DND-41 (cell line): Measurements from ENCODE around the gene TMTC1.
"Not testable (repeated sequence)": the region's sequence is repeated elsewhere in the genome, so short reads cannot be mapped to it uniquely, and the experiment has no call there.

Source experiments
- ATAC-seq: fragments of 200-7000 bp; cut with Tn5 transposase; 3 replicates; pipeline ENCODE4 v1.9.1; 2021; ENCODE audit warnings: low read depth; ENCODE audit not compliant: insufficient read depth
- DNase-seq: peaks from one replicate; pipeline ENCODE4 v3.0.0-alpha.2; 2020
- H2AFZ ChIP-seq: 2 replicates; pipeline ENCODE4 v1.6.0; 2012; ENCODE audit warnings: low read depth, low read length
- H3K27ac ChIP-seq: 2 replicates; pipeline ENCODE4 v1.5.1; 2012; ENCODE audit warnings: low read length, inconsistent platforms
- H3K27me3 ChIP-seq: fragments of 200-600 bp; sonication (generic); 2 replicates; pipeline ENCODE4 v1.6.0; 2012; ENCODE audit warnings: low read length, mild to moderate bottlenecking, inconsistent platforms; ENCODE audit not compliant: insufficient read depth, poor library complexity
- H3K36me3 ChIP-seq: 2 replicates; pipeline ENCODE4 v1.5.1; 2012; ENCODE audit warnings: low read length, inconsistent platforms; ENCODE audit not compliant: insufficient read depth
- H3K4me1 ChIP-seq: 2 replicates; pipeline ENCODE4 v1.5.1; 2012; ENCODE audit warnings: mild to moderate bottlenecking, low read length; ENCODE audit not compliant: insufficient read depth
- H3K4me2 ChIP-seq: 2 replicates; pipeline ENCODE4 v1.6.0; 2012; ENCODE audit warnings: mild to moderate bottlenecking, moderate library complexity, low read length, inconsistent platforms; ENCODE audit not compliant: insufficient read depth
- H3K4me3 ChIP-seq, 2 experiments: fragments of 200-600 bp in 1 of 2; shearing (Covaris generic) in 1 of 2; 2 replicates each; pipeline ENCODE4 v1.5.1; 2012 to 2016; ENCODE audit warnings: inconsistent platforms in 2 of 2, low read length in 2 of 2, mild to moderate bottlenecking in 2 of 2, low read depth in 1 of 2, moderate library complexity in 1 of 2
- H3K79me2 ChIP-seq: 2 replicates; pipeline ENCODE4 v1.6.0; 2012; ENCODE audit warnings: low read length, inconsistent platforms; ENCODE audit not compliant: insufficient read depth
- H3K9ac ChIP-seq: 2 replicates; pipeline ENCODE4 v1.6.0; 2012; ENCODE audit warnings: low read depth, mild to moderate bottlenecking, inconsistent platforms, low read length, moderate library complexity
- H3K9me3 ChIP-seq: 2 replicates; pipeline ENCODE4 v1.5.1; 2012; ENCODE audit warnings: low read length, moderate library complexity, mild to moderate bottlenecking, inconsistent platforms; ENCODE audit not compliant: insufficient read depth, severe bottlenecking
- H4K20me1 ChIP-seq: 2 replicates; pipeline ENCODE4 v1.6.0; 2012; ENCODE audit warnings: low read length; ENCODE audit not compliant: insufficient read depth
- CTCF ChIP-seq: IDR thresholded peaks from 2 replicates; pipeline ENCODE4 v1.5.1; 2012; ENCODE audit warnings: borderline replicate concordance, low read length, moderate library complexity, mild to moderate bottlenecking; ENCODE audit not compliant: poor library complexity, severe bottlenecking; ENCODE audit errors: extremely low read depth
- EZH2 ChIP-seq: IDR thresholded peaks from 3 replicates; pipeline ENCODE4 v1.6.1; 2012; ENCODE audit warnings: borderline replicate concordance, low read depth, mild to moderate bottlenecking, moderate library complexity, low read length, inconsistent platforms; ENCODE audit not compliant: severe bottlenecking

TMTC1 gene

DNA sequence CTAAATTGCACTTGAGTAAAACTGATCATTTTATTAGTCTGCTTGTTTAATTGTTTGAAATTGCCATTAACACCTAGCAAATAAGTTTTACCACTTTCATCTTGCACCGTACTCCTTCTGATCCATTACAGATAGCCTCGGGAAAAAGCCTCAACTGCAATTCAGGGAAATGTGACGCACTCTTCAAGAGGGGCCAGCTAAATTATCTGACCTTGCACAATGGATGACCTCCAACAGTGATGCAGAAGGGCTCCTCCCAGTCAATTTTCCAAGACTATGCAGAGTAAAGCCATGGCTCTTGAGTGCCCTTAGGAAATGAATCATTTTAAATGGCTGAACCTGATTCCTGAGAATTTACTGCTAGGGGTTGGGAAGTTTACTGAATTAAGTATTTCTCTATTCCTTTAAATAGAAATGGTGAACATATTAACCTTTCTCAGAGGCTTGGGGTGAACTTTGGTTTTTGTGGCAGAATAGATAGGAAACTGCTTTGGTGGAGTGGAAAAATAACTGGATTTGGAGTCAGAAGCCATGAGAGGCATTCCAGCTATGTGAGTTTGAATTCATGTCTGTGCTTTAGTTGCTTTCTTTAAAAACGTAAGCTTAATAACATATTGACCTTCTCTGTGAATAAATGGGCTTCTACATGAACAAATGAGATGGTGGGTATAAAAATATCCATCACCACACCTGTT lies 221.5 kb downstream of the TMTC1 start:
- H3K4me3 ChIP-seq, result no peak overlapping the region
- no peak for DNase-seq

DNA sequence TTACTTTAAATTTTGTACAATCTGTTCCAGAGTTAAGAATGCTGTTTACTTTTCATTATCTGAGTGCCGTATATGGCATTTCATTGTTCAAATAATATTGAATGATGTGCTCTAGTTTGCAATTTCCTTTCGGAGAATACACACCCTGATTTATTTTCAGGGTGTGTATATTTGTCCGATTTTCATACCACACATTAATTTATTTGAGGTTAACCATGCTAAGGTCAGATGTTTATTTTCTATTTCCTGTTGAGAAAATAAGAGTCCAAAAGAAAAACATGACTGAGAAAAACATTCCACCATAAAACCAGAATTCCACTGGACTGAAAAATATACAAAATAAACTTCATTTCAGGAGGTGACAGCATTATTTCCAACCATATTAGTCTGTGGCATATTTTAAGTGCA lies 222.1 kb downstream of the TMTC1 start:
- ATAC-seq (no peak), DNase-seq (no peak)
- TF ChIP-seq CTCF (no peak), EZH2 (no peak)
- H3K36me3 ChIP-seq, result no peaks in the 10 kb centered on the region
- peaks cover 19% of the 10 kb centered on the region for H3K27me3 ChIP-seq
- H3K4me2 ChIP-seq, result no peak overlapping the region
- no peak overlapping the region for H3K27ac ChIP-seq
- no peak overlapping the region for H3K9ac ChIP-seq
- no peak overlapping the region for H3K4me3 ChIP-seq
- no peaks in the 10 kb centered on the region for H3K9me3 ChIP-seq
- H2AFZ ChIP-seq, result no peak overlapping the region
- H4K20me1 ChIP-seq, result no peaks in the 10 kb centered on the region
- H3K4me1 ChIP-seq, result no peaks in the 10 kb centered on the region
- no peaks in the 10 kb centered on the region for H3K79me2 ChIP-seq

More for the DNA sequence above, 221.5 kb downstream of the TMTC1 start:
- H3K9me3 ChIP-seq, result no peaks in the 10 kb centered on the region
- no peak for ATAC-seq
- no peak overlapping the region for H2AFZ ChIP-seq
- no peaks in the 10 kb centered on the region for H3K36me3 ChIP-seq
- no peaks in the 10 kb centered on the region for H4K20me1 ChIP-seq
- H3K9ac ChIP-seq, result no peak overlapping the region
- H3K27ac ChIP-seq, result no peak overlapping the region
- peaks cover 19% of the 10 kb centered on the region for H3K27me3 ChIP-seq
- TF ChIP-seq EZH2, result no peak
- no peak overlapping the region for H3K4me2 ChIP-seq
- H3K4me1 ChIP-seq, result no peaks in the 10 kb centered on the region
- no peaks in the 10 kb centered on the region for H3K79me2 ChIP-seq

DNA sequence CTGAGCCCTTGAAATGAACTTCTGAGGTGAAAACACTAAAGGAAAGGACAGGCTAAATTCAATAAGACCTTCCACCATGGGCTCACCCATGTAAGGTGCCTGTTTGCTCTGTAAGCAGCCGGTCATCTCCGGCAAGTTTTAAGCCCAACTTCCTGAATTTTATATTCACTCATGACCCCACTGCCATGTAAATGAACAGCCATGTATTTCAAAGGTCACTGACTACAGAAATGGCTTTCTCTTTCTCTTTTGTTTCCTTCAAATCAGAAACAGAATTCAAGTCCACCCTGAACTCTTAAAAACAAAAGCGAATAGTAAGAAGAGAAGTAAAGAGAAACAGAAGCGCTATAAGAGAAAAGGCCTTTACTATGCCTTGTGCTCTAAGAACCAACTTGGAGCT lies 224.5 kb downstream of the TMTC1 start:
- Histone ChIP-seq H3K4me3 (no peak overlapping the region), H3K27me3 (peaks cover 14% of the 10 kb centered on the region), H3K4me1 (no peaks in the 10 kb centered on the region), H3K27ac (no peak overlapping the region), H3K36me3 (no peaks in the 10 kb centered on the region), H3K79me2 (no peaks in the 10 kb centered on the region), H3K9me3 (no peaks in the 10 kb centered on the region), H2AFZ (no peak overlapping the region), H4K20me1 (no peaks in the 10 kb centered on the region), H3K9ac (no peak overlapping the region), H3K4me2 (no peak overlapping the region)
- ATAC-seq (no peak), DNase-seq (no peak)
- TF ChIP-seq CTCF (no peak), EZH2 (no peak)

DNA sequence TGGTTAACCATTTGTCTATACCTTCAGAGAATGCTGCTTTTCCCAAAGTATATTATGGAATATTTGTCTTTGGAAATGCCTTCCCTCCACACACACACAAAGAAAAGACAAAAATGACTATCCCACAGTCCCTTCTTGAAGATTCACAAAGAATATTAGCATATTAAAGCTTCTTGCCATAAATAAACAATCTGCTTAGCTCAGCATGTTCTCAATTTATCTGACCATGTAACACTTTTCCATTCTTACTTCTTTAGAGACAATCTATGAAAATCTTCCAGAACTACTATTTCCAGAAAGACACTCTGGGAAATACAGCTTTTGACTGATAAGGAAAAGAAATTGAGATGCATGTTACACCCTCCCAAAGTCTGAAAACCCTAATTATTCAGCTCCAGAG lies 227.4 kb downstream of the TMTC1 start:
- Histone ChIP-seq H3K36me3 (no peaks in the 10 kb centered on the region), H2AFZ (no peak overlapping the region), H3K27me3 (peaks cover 9% of the 10 kb centered on the region), H3K9me3 (no peaks in the 10 kb centered on the region), H3K4me2 (no peak overlapping the region), H3K4me3 (no peak overlapping the region), H3K27ac (no peak overlapping the region), H3K4me1 (no peaks in the 10 kb centered on the region), H3K9ac (no peak overlapping the region), H4K20me1 (no peaks in the 10 kb centered on the region), H3K79me2 (no peaks in the 10 kb centered on the region)
- ATAC-seq (no peak), DNase-seq (no peak)
- TF ChIP-seq EZH2, result no peak
- no peak for TF ChIP-seq CTCF

DNA sequence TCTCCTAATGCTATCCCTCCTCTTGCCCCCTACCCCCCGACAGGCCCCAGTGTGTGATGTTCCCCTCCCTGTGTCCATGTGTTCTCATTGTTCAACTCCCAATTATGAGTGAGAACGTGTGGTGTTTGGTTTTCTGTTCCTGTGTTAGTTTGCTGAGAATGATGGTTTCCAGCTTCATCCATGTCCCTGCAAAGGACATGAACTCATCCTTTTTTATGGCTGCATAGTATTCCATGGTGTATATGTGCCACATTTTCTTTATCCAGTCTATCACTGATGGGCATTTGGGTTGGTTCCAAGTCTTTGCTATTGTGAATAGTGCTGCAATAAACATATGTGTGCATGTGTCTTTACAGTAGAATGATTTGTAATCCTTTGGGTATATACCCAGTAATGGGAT lies 228.3 kb downstream of the TMTC1 start:
- ATAC-seq, H3K4me3 ChIP-seq, H3K36me3 ChIP-seq, H4K20me1 ChIP-seq, DNase-seq, H2AFZ ChIP-seq, H3K4me2 ChIP-seq, H3K79me2 ChIP-seq, H3K4me1 ChIP-seq, H3K27me3 ChIP-seq, H3K9me3 ChIP-seq, H3K27ac ChIP-seq, H3K9ac ChIP-seq: not testable (repeated sequence)
